Measurements from ENCODE around the gene DPEP2.
"Not testable (repeated sequence)": the region's sequence is repeated elsewhere in the genome, so short reads cannot be mapped to it uniquely, and the experiment has no call there.

Gene DPEP2

GRCh38 chr16:67975321-67976105, 23.8 kb downstream of the DPEP2 start:
- no peak for DNase-seq (ENCODE audit: low spot score)

GRCh38 chr16:67972285-67972684, 27.0 kb downstream of the DPEP2 start:
- not testable (repeated sequence) for DNase-seq (ENCODE audit: low spot score)

- DNase-seq (ENCODE audit: low spot score), result no peak
These were observed 28.2 kb downstream of the DPEP2 start for GRCh38 chr16:67971111-67971510.

GRCh38 chr16:67969254-67970039, 29.8 kb downstream of the DPEP2 start:
- DNase-seq (ENCODE audit: low spot score), result no peak

GRCh38 chr16:67968400-67969253, 30.7 kb downstream of the DPEP2 start, which contains the start of gene SLC12A4:
SLC12A4 (minus strand) TSS chr16:67968637; CDS start chr16:67968553, 84 bp downstream.
- DNase-seq (ENCODE audit: low spot score), result peak; percentile 82

GRCh38 chr16:67967958-67968399, 31.3 kb downstream of the DPEP2 start:
- peak; percentile 25 for DNase-seq (ENCODE audit: low spot score)

- DNase-seq (ENCODE audit: low spot score), result no peak
These were observed 31.9 kb downstream of the DPEP2 start for GRCh38 chr16:67967183-67967957.

GRCh38 chr16:67966549-67967182, 32.6 kb downstream of the DPEP2 start:
- DNase-seq (ENCODE audit: low spot score), result peak; percentile 57

GRCh38 chr16:67965668-67966548, 33.4 kb downstream of the DPEP2 start:
- no peak for DNase-seq (ENCODE audit: low spot score)

- DNase-seq (ENCODE audit: low spot score), result no peak
These were observed 34.7 kb downstream of the DPEP2 start for GRCh38 chr16:67964477-67965131.

- DNase-seq (ENCODE audit: low spot score), result no peak
These were observed 35.5 kb downstream of the DPEP2 start for GRCh38 chr16:67963662-67964321.

- DNase-seq (ENCODE audit: low spot score), result no peak
These were observed 36.0 kb downstream of the DPEP2 start for GRCh38 chr16:67963292-67963661.

- no peak for DNase-seq (ENCODE audit: low spot score)
These were observed 37.1 kb downstream of the DPEP2 start for GRCh38 chr16:67962135-67962534.

GRCh38 chr16:67961551-67961957, 37.7 kb downstream of the DPEP2 start:
- DNase-seq (ENCODE audit: low spot score), result no peak

GRCh38 chr16:67959536-67960329, 39.6 kb downstream of the DPEP2 start:
- DNase-seq (ENCODE audit: low spot score), result no peak

GRCh38 chr16:67957622-67958021, 41.7 kb downstream of the DPEP2 start:
- DNase-seq (ENCODE audit: low spot score), result no peak

- DNase-seq (ENCODE audit: low spot score), result no peak
These were observed 44.7 kb downstream of the DPEP2 start for GRCh38 chr16:67954421-67955196.
